Measurements from ENCODE around the gene GRAMD1B.

DNA sequence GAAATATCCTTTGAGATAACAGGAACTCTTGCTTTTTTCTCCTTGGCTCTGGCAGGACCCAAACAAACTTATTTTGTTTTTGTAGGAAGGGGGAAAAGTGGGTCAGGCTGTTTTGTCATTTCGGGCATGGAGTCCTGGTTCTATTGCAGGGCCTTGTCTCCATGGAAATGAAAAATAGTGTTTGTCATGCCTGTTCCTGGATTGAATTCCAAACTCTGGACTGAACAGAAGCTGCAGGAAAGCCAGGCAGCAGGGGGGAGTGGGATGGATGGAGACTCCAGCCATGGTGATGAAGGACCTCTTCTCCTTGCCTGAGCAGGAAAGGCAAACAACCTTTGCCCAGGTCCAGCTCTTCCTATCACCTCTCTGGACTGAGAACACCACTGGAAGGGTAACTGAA, 137.4 kb downstream of the GRAMD1B start:
- no peak for TF ChIP-seq POLR2AphosphoS5 (IDR thresholded peaks at IDR 0.05; ENCODE audit: low read depth, low read length)
- no peak for TF ChIP-seq SP1 (IDR thresholded peaks at IDR 0.05; ENCODE audit: low read depth)
- TF ChIP-seq, protein P1, sequence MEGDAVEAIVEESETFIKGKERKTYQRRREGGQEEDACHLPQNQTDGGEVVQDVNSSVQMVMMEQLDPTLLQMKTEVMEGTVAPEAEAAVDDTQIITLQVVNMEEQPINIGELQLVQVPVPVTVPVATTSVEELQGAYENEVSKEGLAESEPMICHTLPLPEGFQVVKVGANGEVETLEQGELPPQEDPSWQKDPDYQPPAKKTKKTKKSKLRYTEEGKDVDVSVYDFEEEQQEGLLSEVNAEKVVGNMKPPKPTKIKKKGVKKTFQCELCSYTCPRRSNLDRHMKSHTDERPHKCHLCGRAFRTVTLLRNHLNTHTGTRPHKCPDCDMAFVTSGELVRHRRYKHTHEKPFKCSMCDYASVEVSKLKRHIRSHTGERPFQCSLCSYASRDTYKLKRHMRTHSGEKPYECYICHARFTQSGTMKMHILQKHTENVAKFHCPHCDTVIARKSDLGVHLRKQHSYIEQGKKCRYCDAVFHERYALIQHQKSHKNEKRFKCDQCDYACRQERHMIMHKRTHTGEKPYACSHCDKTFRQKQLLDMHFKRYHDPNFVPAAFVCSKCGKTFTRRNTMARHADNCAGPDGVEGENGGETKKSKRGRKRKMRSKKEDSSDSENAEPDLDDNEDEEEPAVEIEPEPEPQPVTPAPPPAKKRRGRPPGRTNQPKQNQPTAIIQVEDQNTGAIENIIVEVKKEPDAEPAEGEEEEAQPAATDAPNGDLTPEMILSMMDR (IDR thresholded peaks at IDR 0.05 in 2 of 3, conservative IDR thresholded peaks at IDR 0.05 in 1 of 3; ENCODE audit: borderline replicate concordance in 1 of 3, insufficient read depth in 1 of 3, low read depth in 2 of 3, low read length in 2 of 3) = no peak
- TF ChIP-seq SRF (IDR thresholded peaks at IDR 0.05; ENCODE audit: low read depth) = no peak
- TF ChIP-seq EZH2phosphoT487 (IDR thresholded peaks at IDR 0.05; ENCODE audit: borderline replicate concordance) = no peak
